ENCODE measurements around the gene FLAD1.
A peak's percentile ranks its signal among the peaks of the same experiment; 100 is the strongest.

Gene FLAD1

DNA sequence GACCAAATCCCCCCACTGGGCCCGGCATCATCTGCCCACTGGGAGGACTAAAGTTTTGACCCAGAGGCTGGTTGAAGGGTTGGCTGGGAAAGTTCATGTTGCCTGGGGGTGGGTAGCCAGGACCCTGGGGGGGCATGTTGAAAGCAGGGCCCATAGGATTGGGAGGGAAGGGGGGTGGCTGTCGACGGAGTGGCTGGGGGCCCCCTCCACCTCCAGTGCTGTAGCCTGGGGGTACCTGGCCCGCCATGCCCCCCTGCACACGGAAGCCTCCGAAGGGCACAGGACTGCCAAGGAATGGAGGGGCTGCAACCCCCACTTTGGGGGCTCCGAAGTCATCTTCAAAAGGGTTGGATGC lies 23.7 kb upstream of the FLAD1 start:
- H3K4me3 ChIP-seq (replicated peaks; ENCODE audit: low read depth, low read length): no peak overlapping the region
- H3K36me3 ChIP-seq (ENCODE audit: control insufficient read depth, insufficient read depth, low read length): peaks cover 22% of the 10 kb centered on the region
- TF ChIP-seq, protein P1, sequence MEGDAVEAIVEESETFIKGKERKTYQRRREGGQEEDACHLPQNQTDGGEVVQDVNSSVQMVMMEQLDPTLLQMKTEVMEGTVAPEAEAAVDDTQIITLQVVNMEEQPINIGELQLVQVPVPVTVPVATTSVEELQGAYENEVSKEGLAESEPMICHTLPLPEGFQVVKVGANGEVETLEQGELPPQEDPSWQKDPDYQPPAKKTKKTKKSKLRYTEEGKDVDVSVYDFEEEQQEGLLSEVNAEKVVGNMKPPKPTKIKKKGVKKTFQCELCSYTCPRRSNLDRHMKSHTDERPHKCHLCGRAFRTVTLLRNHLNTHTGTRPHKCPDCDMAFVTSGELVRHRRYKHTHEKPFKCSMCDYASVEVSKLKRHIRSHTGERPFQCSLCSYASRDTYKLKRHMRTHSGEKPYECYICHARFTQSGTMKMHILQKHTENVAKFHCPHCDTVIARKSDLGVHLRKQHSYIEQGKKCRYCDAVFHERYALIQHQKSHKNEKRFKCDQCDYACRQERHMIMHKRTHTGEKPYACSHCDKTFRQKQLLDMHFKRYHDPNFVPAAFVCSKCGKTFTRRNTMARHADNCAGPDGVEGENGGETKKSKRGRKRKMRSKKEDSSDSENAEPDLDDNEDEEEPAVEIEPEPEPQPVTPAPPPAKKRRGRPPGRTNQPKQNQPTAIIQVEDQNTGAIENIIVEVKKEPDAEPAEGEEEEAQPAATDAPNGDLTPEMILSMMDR (IDR thresholded peaks at IDR 0.05; ENCODE audit: insufficient read depth, low read length, poor library complexity, severe bottlenecking): no peak
- H3K27me3 ChIP-seq (replicated peaks; ENCODE audit: control insufficient read depth, insufficient read depth, low read length): no peaks in the 10 kb centered on the region
- no peak for DNase-seq (ENCODE audit: extremely low read depth, insufficient read length)

DNA sequence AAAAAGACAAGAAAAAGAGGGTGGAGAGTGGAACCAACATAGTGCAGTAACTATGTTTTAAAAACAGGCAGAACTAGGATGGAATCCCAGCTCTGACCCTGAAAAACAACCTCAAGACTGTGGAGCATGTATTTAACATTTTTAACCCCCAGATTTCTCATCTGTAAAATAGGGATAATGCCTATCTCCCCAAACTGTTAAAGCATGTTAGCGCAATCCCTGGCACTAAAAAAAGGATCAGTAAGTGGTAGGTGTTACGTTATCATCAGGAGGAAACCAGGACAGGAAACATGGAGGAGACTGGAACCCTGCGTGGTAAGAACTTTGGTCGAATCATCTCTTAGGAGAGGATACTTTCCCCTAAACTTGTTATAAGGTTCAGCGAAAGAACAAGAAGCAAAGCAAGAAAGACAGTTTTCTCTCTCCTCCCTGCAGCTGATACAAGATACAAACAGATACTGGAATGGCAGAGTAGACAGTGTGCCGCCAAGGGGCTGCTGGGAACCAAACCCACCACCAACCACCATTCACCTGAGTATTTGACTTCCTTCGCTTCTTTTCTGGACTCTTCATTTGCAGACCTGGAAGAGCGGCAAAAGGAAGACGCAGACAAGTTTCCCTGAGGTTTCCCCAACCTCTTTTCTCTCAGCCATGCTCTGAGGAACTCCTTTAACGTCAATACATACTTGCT lies 22.6 kb upstream of the FLAD1 start:
- no peak for DNase-seq (ENCODE audit: extremely low read depth, insufficient read length)
- TF ChIP-seq, protein P1 (IDR thresholded peaks at IDR 0.05; ENCODE audit: insufficient read depth, low read length, poor library complexity, severe bottlenecking): no peak
- Histone ChIP-seq H3K4me3 (replicated peaks; ENCODE audit: low read depth, low read length) (peak overlapping the region; percentile 62), H3K36me3 (ENCODE audit: control insufficient read depth, insufficient read depth, low read length) (peaks cover 30% of the 10 kb centered on the region), H3K27me3 (replicated peaks; ENCODE audit: control insufficient read depth, insufficient read depth, low read length) (no peaks in the 10 kb centered on the region)

DNA sequence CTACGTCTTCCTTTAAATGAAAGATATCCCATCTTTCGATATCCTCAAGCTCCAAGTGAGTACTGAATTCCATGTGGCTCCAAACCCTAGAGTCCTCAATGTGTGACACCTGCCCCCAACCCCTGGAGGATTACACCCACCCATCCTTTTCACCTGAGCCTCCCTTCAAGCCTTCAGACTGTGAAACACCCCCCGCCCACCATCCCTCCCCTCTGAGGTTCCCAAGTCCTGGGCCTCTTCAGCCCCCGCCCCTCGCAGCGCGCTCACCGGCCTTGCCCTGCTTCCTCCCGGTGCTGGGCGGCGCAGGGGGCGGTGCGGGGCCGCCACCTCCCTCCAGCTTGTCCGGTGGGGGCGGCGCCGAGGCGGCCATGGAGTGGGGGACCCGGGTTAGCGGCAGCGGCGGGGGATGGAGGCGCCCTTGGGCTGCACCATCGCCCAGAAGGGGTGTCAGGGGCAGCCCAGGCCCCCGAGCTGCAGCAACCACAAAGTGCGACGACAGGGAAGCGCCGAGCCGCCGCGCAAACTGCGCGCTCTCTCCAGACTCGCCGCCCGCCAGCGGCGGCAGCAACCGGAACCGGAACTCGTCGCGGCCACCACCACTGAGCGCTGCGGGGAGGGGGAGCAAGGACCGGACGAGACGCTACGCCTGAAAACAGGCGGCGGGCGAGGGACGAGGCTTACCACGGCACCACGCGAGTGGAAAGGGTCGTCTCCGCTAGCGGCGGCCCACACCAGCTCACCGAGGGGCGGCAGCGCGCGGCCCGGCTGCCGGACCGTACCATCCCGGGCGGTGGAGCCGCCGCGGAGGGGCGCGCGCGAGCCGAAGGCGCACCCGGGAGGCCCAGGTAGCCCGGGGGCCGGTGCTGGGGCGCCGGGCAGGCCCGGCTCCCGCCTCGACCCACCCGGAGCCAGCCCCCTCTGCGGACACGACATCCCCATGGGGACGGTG lies 21.7 kb upstream of the FLAD1 start, which contains the start of gene PYGO2:
TSS of gene PYGO2 (minus strand) at position 576 of the 949 bp plus-strand sequence. CDS start at position 370, 206 bp downstream.
- Histone ChIP-seq H3K36me3 (ENCODE audit: control insufficient read depth, insufficient read depth, low read length) (peaks cover 38% of the 10 kb centered on the region), H3K4me3 (replicated peaks; ENCODE audit: low read depth, low read length) (peak within 1 kb of the TSS; percentile 62), H3K27me3 (replicated peaks; ENCODE audit: control insufficient read depth, insufficient read depth, low read length) (no peaks in the 10 kb centered on the region)
- peak; percentile 90 for DNase-seq (ENCODE audit: extremely low read depth, insufficient read length)
- TF ChIP-seq, protein P1 (IDR thresholded peaks at IDR 0.05; ENCODE audit: insufficient read depth, low read length, poor library complexity, severe bottlenecking): peak; percentile 34

DNA sequence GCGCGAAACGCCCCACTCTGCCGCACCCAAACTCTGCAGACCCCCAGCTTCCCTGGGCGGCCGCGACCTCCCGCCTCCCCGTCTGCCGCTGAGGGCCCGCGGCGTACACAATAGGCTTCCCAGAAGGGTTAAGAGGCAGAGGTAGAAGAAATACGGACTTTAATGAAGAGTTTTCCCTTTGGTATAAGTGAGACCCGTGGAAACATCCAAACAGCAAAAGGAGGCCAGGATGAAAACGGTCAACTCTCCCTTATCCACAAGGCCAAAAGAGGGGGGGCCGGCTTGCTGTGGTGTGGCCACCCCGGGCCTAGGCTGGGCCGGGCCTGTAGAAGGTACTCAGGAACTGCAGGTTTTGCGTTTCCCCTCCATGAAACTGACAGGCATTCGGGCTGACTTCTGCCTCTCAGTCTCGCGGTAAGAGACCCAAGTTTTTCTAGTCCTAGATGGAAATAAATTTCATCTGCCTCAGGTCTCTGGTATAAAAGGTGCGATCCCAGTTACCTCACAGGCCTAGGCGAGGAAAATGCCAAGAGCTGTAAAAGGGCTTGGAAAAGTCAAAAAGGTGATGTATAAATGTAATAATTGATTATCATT lies 20.9 kb upstream of the FLAD1 start:
- Histone ChIP-seq H3K27me3 (replicated peaks; ENCODE audit: control insufficient read depth, insufficient read depth, low read length) (no peaks in the 10 kb centered on the region), H3K4me3 (replicated peaks; ENCODE audit: low read depth, low read length) (peak overlapping the region; percentile 62), H3K36me3 (ENCODE audit: control insufficient read depth, insufficient read depth, low read length) (peaks cover 43% of the 10 kb centered on the region)
- TF ChIP-seq, protein P1 (IDR thresholded peaks at IDR 0.05; ENCODE audit: insufficient read depth, low read length, poor library complexity, severe bottlenecking): no peak
- DNase-seq (ENCODE audit: extremely low read depth, insufficient read length): no peak

DNA sequence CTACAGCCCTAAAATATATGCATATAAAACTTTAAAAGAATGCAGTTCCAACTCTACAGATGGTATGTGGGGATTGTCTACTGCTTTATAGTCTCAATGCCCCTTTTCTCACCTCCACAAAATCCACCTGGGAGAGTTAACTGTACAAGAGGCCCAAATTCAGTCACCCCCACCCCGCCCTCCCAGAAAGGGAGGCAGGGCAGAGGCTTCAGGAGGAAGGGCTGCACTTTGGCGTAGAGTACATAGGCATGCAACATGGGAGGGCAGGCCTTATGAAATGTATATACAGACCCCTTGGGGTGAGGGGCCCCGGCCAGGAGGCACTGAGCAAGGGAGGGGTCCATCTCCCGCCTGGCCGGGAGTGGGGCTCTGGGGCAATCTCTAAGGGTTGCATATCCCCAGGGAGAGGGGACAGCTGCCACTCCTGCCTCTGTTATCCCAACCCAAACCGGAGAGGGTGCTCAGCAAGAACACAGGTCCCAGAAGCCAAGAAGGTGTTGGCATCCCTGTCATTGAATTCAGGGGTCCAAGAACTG lies 20.3 kb upstream of the FLAD1 start:
- TF ChIP-seq, protein P1 (IDR thresholded peaks at IDR 0.05; ENCODE audit: insufficient read depth, low read length, poor library complexity, severe bottlenecking): no peak
- no peaks in the 10 kb centered on the region for H3K27me3 ChIP-seq (replicated peaks; ENCODE audit: control insufficient read depth, insufficient read depth, low read length)
- peaks cover 47% of the 10 kb centered on the region for H3K36me3 ChIP-seq (ENCODE audit: control insufficient read depth, insufficient read depth, low read length)
- peak overlapping the region; percentile 62 for H3K4me3 ChIP-seq (replicated peaks; ENCODE audit: low read depth, low read length)
- DNase-seq (ENCODE audit: extremely low read depth, insufficient read length): no peak

All from GM06990 (cell line).